Measurements from ENCODE around the gene FBXO21.

FBXO21 gene

GRCh38 chr12:117093918-117094630 is 96.2 kb downstream of the FBXO21 start:
- no peak overlapping the region for H3K4me3 ChIP-seq (replicated peaks; ENCODE audit: low read depth, low read length)
- DNase-seq (ENCODE audit: low read depth), result no peak
- TF ChIP-seq, protein P1, sequence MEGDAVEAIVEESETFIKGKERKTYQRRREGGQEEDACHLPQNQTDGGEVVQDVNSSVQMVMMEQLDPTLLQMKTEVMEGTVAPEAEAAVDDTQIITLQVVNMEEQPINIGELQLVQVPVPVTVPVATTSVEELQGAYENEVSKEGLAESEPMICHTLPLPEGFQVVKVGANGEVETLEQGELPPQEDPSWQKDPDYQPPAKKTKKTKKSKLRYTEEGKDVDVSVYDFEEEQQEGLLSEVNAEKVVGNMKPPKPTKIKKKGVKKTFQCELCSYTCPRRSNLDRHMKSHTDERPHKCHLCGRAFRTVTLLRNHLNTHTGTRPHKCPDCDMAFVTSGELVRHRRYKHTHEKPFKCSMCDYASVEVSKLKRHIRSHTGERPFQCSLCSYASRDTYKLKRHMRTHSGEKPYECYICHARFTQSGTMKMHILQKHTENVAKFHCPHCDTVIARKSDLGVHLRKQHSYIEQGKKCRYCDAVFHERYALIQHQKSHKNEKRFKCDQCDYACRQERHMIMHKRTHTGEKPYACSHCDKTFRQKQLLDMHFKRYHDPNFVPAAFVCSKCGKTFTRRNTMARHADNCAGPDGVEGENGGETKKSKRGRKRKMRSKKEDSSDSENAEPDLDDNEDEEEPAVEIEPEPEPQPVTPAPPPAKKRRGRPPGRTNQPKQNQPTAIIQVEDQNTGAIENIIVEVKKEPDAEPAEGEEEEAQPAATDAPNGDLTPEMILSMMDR (IDR thresholded peaks at IDR 0.05; ENCODE audit: low read length, missing control alignments), result no peak

DNA sequence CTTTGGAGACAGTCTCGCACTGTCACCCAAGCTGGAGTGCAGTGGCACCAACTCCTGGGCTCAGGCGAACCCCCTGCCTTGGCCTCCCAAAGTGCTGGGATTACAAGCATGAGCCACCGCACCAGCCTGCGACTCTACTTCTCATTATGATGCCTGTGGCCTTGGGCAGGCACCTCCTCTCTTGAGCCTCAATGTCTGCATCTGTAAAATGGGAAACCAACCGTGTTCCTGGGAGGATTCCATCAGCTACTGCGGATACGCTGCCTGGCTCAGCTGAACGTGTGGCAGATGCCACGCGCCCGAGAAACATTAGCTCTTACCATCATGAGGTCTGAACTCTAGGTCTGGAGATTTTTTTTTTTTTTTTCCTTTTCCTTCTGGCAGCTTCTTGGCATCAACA is 96.8 kb downstream of the FBXO21 start:
- DNase-seq (ENCODE audit: low read depth), result no peak
- H3K4me3 ChIP-seq (replicated peaks; ENCODE audit: low read depth, low read length), result no peak overlapping the region
- TF ChIP-seq, protein P1 (IDR thresholded peaks at IDR 0.05; ENCODE audit: low read length, missing control alignments), result no peak

GRCh38 chr12:117092886-117093285 is 97.4 kb downstream of the FBXO21 start:
- no peak for DNase-seq (ENCODE audit: low read depth)
- H3K4me3 ChIP-seq (replicated peaks; ENCODE audit: low read depth, low read length), result no peak overlapping the region
- TF ChIP-seq, protein P1 (IDR thresholded peaks at IDR 0.05; ENCODE audit: low read length, missing control alignments), result no peak

- DNase-seq (ENCODE audit: low read depth), result no peak
- TF ChIP-seq, protein P1 (IDR thresholded peaks at IDR 0.05; ENCODE audit: low read length, missing control alignments), result no peak
- H3K4me3 ChIP-seq (replicated peaks; ENCODE audit: low read depth, low read length), result no peak overlapping the region
Observed at GRCh38 chr12:117092511-117092780, 97.8 kb downstream of the FBXO21 start.
